ENCODE measurements around the gene BIRC2. TPM values are rescaled to one million over a fixed set of nuclear protein-coding genes. Genes with fewer than 3 reads are reported as not detected.

Gene BIRC2
- total and polyA plus RNA-seq, 9 of the 15 experiments (the other 6 are each of a cell fraction or from before 2014, with no cell fraction given): 14.3 to 45.9 (median 20.7) TPM

DNA sequence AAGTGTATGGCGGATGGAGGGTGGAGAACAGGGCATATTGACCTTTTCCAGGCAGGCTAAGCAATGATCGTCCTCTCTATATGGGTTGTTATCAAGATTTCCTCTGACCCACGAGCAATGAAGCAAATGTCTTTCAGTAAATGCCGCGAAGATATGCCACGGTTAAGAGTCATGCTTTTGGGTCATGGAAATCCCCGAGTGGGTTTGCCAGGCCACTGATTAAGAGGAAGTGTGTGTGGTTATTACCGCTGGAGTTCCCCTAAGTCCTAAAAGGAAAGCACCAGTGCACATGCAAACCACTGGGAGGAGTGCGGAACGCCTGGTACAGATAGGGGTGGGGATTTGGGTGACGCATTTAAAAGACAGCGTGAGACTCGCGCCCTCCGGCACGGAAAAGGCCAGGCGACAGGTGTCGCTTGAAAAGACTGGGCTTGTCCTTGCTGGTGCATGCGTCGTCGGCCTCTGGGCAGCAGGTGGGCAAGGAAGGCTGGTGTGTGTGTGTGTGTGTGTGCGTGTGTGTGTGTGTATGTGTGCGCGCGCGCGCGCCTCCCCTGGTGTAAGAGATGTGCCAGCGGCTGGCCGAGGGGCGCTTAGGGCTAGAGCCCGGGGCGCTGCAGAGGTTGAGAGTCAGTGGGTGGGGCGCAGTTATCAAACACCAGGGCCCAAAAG is 29.8 kb upstream of the BIRC2 start, which contains the start of gene BIRC3 (continued):
- TF ChIP-seq, protein P1, sequence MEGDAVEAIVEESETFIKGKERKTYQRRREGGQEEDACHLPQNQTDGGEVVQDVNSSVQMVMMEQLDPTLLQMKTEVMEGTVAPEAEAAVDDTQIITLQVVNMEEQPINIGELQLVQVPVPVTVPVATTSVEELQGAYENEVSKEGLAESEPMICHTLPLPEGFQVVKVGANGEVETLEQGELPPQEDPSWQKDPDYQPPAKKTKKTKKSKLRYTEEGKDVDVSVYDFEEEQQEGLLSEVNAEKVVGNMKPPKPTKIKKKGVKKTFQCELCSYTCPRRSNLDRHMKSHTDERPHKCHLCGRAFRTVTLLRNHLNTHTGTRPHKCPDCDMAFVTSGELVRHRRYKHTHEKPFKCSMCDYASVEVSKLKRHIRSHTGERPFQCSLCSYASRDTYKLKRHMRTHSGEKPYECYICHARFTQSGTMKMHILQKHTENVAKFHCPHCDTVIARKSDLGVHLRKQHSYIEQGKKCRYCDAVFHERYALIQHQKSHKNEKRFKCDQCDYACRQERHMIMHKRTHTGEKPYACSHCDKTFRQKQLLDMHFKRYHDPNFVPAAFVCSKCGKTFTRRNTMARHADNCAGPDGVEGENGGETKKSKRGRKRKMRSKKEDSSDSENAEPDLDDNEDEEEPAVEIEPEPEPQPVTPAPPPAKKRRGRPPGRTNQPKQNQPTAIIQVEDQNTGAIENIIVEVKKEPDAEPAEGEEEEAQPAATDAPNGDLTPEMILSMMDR (IDR thresholded peaks at IDR 0.05 in 2 of 3, conservative IDR thresholded peaks at IDR 0.05 in 1 of 3; ENCODE audit: insufficient read depth in 2 of 3, low read depth in 1 of 3, low read length in 3 of 3): peak in 2 of 3 experiments; percentile 42 to 43; a peak in 5 of 6 replicates
- no peak for TF ChIP-seq RFX1 (IDR thresholded peaks at IDR 0.05)
- TF ChIP-seq, protein P2, sequence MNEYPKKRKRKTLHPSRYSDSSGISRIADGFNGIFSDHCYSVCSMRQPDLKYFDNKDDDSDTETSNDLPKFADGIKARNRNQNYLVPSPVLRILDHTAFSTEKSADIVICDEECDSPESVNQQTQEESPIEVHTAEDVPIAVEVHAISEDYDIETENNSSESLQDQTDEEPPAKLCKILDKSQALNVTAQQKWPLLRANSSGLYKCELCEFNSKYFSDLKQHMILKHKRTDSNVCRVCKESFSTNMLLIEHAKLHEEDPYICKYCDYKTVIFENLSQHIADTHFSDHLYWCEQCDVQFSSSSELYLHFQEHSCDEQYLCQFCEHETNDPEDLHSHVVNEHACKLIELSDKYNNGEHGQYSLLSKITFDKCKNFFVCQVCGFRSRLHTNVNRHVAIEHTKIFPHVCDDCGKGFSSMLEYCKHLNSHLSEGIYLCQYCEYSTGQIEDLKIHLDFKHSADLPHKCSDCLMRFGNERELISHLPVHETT (CRISPR knock-in tag; conservative IDR thresholded peaks at IDR 0.05 in 1 of 2, IDR thresholded peaks at IDR 0.05 in 1 of 2): 0 out of 4 replicates have a peak, but pooled peaks of 1 of the 2 experiments have one; percentile 44
- TF ChIP-seq ARID1B (IDR thresholded peaks at IDR 0.05): peak; percentile 61
- peak; percentile 90 for TF ChIP-seq SPI1 (IDR thresholded peaks at IDR 0.05; ENCODE audit: borderline replicate concordance, low read depth, low read length)
- no peak for TF ChIP-seq ZNF165 (CRISPR knock-in tag; IDR thresholded peaks at IDR 0.05; ENCODE audit: borderline replicate concordance)
- TF ChIP-seq, protein P3, sequence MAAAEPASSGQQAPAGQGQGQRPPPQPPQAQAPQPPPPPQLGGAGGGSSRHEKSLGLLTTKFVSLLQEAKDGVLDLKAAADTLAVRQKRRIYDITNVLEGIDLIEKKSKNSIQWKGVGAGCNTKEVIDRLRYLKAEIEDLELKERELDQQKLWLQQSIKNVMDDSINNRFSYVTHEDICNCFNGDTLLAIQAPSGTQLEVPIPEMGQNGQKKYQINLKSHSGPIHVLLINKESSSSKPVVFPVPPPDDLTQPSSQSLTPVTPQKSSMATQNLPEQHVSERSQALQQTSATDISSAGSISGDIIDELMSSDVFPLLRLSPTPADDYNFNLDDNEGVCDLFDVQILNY (CRISPR knock-in tag; IDR thresholded peaks at IDR 0.05): 0 out of 2 replicates have a peak, but pooled peaks have one; percentile 47
- peak; percentile 67 for TF ChIP-seq HDAC2 (IDR thresholded peaks at IDR 0.05)
- TF ChIP-seq SMARCA4 (IDR thresholded peaks at IDR 0.05): 0 out of 2 replicates have a peak, but pooled peaks have one; percentile 30
- no peak for TF ChIP-seq NR4A1 (CRISPR knock-in tag; IDR thresholded peaks at IDR 0.05)
- 0 out of 2 replicates have a peak, but pooled peaks have one; percentile 28 for TF ChIP-seq NR4A1 (tag; IDR thresholded peaks at IDR 0.05)
- TF ChIP-seq, protein P4, sequence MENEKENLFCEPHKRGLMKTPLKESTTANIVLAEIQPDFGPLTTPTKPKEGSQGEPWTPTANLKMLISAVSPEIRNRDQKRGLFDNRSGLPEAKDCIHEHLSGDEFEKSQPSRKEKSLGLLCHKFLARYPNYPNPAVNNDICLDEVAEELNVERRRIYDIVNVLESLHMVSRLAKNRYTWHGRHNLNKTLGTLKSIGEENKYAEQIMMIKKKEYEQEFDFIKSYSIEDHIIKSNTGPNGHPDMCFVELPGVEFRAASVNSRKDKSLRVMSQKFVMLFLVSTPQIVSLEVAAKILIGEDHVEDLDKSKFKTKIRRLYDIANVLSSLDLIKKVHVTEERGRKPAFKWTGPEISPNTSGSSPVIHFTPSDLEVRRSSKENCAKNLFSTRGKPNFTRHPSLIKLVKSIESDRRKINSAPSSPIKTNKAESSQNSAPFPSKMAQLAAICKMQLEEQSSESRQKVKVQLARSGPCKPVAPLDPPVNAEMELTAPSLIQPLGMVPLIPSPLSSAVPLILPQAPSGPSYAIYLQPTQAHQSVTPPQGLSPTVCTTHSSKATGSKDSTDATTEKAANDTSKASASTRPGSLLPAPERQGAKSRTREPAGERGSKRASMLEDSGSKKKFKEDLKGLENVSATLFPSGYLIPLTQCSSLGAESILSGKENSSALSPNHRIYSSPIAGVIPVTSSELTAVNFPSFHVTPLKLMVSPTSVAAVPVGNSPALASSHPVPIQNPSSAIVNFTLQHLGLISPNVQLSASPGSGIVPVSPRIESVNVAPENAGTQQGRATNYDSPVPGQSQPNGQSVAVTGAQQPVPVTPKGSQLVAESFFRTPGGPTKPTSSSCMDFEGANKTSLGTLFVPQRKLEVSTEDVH (IDR thresholded peaks at IDR 0.05; ENCODE audit: low read depth, partially characterized antibody): no peak
- TF ChIP-seq, protein P5, sequence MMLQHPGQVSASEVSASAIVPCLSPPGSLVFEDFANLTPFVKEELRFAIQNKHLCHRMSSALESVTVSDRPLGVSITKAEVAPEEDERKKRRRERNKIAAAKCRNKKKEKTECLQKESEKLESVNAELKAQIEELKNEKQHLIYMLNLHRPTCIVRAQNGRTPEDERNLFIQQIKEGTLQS (IDR thresholded peaks at IDR 0.05): peak; percentile 39; the same call in 1 of the 2 replicates
- TF ChIP-seq, protein P5 (CRISPR knock-in tag; conservative IDR thresholded peaks at IDR 0.05): no peak

Data from K562 (cell line).